GM18520 (cell line): ENCODE results near the gene CHMP2A.
"Not testable (repeated sequence)": the region's sequence is repeated elsewhere in the genome, so short reads cannot be mapped to it uniquely, and the experiment has no call there.

Experiments used
- ATAC-seq: cut with Tn5 transposase; IDR thresholded peaks from one replicate; pipeline ENCODE4 v1.9.1; 2021; ENCODE audit not compliant: unreplicated experiment

The CHMP2A gene

DNA sequence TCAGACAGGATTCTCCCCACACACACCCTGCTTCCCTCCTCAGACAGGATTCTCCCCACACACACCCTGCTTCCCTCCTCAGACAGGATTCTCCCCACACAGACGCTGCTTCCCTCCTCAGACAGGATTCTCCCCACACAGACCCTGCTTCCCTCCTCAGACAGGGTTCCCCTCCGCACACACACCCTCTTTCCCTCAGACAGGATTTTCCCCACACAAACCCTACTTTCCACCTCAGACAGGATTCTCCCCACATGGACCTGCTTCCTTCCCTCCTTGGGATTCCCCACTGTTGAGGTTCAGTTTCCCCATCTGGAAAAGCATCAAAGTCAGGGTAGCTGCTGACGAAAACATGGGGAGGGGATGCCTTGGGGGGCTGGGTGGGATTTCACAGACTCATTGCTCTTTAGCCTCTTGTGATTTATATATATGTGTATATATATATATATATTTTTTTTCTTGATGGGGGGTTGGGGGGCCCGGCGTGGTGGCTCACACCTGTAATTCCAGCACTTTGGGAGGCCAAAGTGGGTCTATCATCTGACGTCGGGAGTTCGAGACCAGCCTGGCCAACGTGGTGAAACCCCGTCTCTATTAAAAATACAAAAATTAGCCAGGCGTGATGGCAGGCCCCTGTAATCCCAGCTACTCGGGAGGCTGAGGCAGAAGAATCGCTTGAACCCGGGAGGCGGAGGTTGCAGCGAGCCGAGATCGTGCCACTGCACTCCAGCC, 12.1 kb downstream of the CHMP2A start:
- ATAC-seq: not testable (repeated sequence)

DNA sequence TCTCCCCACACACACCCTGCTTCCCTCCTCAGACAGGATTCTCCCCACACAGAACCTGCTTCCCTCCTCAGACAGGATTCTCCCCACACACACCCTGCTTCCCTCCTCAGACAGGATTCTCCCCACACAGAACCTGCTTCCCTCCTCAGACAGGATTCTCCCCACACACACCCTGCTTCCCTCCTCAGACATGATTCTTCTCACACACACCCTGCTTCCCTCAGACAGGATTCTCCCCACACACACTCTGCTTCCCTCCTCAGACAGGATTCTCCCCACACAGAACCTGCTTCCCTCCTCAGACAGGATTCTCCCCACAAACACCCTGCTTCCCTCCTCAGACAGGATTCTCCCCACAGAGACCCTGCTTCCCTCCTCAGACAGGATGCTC, 15.7 kb downstream of the CHMP2A start:
- ATAC-seq: not testable (repeated sequence)

DNA sequence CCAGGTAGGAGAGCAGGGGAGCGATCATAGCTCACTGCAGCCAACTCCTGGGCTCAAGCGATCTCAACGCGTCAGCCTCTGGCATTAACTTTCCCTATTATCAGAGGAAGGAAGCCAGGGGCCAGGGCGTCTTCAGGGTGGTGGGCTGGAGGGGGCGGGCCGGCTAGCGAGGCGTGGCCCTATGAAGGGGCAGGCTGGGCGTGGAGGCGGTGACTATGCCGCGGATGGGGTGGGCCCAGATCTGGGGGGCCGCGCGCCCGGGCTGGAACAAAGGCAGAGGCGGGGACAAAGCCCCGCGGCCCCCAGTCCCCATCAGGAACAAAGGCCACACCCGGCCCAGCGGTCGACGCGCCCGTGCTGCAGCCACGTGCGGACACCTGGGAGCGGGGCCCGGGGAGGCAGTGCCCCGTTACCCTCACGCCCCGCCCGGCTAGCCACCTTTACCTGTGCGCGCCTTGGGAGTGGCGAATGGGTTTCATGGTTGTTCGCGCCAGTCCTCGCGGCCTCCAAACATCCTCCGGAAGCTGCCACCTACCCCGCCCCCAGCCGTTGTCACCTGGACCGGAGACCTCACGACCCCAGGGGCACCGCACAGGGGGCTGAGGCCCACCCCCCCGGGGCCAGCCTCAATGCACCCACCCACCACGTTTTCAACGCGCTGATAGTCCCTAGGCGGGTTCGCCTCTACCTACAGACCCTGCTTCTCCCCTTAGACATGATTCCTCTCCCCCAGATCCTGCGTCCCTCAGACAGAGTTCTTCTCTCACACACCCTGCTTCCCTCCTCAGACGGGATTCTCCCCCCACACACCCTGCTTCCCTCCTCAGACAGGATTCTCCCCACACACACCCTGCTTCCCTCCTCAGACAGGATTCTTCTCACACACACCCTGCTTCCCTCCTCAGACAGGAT, 16.4 kb downstream of the CHMP2A start:
- no peak for ATAC-seq

DNA sequence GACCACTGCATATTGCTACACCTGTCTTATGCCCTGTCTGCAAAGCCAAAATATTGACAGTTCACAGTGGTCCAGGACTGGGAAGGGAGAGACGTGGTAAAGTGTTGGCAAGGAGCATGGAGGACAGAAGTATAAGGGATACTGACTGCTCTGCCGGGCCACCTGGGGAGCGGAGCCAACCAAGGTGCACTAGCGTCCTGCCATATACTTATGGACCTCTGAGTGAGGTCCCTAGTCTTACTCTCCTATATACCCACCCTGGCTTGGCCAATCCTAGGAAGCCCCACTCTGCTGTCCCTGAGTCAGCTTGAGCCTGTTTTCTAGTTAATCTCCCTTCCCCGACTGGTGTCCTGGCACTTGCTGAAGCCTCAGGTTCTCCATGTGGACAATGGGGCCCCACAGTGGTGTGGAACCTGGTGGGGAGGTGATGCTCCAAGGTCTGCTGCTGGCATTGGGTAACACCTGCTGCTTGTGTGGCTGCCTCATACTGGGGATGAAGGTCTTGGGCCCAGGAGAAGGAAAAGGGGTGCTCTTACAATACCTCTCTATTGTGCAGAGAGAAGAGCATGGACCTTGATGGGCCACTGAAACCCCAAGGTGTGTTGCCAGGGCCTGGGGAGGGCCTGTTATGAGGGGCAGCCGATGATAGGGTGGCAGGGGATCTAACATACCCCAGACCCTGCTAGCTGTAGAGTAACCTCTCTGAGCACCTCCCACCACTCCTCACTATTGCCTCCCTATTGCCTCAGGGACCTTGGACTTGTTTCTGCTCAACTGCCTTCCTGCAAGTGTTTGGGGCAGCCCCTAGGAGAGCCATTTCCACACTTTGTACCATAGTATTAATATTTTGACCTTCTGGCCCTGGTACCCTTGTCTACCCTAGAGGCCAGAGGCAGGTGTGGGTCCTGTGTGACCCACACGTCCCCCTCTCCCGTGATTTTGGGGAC, 17.8 kb downstream of the CHMP2A start:
- ATAC-seq: no peak

DNA sequence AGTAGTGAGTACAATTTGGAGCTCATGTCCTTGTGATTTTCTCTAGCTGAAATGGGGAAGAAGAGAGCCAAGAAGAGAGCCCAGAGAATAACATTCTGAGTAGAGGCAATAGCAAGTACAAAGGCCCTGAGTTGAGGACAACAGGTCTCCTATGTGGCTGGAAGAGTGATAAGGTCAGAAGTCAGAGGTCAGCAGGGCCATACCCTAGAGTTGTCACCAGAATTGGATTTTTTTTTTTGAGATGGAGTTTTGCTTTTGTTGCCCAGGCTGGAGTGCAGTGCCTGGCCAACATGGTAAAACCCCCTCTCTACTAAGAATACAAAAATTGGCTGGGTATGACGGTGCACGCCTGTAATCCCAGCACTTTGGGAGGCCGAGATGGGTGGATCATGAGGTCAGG, 19.0 kb downstream of the CHMP2A start:
- no peak for ATAC-seq

DNA sequence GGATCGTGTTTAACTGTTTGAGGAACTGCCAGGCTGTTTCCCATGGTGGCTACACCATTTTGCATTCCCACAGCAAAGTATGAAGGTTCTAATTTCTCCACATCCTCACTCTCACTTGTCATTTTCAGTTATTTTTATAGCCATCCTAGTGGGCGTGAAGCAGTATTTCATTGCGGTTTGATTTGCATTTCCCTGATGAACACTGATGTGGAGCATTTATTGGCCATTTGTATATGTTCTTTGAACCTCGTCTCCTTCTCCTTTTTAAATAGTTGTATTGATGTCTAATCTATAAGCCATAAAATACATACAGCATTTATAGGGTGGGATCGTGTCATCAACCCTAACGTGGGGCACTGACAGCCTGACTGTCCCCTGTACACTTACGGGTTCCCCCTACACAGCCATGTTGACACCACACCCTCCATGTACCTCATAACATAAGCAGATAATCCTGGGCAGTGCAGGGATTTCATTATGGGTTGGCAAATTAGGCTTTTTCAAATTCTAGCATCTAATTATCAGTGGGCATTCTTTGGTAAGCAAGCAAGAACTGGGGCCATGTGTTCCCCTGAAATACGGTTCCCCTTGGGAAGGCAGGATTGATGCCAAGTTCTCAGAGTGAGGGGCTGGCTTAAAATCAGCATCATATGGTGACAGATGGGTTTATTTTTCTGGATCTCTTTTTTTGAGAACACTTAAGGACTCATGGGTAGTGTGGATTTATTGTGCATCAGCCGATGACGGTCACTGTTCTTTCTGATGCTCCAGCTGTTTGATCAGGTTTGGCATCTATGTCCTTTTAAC, 23.7 kb downstream of the CHMP2A start:
- no peak for ATAC-seq

DNA sequence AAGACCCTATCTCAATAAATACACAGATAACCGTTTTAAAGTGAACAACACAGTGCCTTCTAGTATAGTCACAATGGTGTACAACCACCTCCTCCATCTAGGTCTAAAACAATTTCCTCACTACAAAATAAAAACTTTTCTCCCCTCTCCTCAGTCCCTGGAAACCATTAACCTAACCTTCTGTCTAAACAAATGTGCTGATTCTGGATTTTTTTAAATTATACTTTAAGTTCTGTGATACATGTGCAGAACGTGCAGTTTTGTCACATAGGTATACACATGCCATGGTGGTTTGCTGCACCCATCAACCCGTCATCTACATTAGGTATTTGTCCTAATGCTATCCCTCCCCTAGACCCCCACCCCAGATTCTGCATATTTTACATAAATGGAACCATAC, 25.5 kb downstream of the CHMP2A start:
- ATAC-seq: no peak

DNA sequence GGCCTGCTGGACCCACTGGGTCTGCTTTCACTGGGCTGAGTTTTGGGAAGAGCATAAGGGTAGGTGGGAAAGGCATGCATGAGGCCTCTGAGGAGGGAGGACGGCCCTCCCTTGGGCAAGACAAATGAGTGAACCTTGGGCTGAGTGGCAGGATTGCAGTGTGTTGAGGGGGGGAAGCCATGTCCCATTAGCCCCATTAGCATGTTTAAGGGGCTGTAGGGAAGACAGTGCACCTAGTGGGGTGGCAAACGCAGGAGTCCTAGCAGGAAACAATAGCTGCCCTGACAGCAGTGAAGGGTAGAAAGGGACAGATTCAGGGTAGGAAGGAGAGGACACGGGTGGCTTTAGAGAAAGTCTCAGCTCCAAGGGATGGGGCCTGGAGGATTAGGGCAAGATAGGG, 32.2 kb downstream of the CHMP2A start:
- ATAC-seq: no peak

DNA sequence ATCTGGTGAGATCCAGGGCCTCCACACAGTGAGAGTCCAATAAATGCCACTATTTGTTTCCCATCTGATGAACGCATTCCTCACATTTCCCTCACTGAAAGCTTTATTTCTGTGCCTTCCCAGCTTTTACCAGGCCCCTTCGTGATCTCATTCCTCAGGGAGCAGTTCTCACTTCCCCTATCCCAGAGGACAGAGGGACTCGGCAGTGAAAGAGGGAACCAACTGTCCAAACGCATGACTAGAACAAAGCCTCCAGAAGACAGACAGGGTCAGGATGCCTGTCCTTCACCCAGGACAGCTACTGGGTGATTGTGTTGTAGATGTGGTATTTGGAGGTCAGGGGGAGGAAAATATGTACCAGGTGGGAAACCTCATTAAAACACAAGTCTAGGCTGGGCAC, 33.3 kb downstream of the CHMP2A start:
- no peak for ATAC-seq

DNA sequence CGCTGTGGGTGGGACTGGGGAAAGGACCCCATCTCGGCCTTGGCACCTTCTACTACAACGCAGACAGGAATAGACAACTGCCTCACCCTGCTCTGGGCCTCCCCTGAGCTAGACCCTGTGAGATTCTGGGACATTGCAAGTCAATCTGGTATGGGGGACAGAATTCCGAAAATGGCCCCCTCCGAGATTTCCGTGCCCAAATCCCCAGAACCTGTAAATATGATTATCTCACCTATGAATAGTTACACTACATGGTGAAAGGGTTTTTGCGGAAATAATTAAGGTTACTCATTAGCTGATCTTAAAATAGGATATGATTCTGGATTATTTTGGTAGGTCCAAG, 34.7 kb downstream of the CHMP2A start:
- no peak for ATAC-seq

DNA sequence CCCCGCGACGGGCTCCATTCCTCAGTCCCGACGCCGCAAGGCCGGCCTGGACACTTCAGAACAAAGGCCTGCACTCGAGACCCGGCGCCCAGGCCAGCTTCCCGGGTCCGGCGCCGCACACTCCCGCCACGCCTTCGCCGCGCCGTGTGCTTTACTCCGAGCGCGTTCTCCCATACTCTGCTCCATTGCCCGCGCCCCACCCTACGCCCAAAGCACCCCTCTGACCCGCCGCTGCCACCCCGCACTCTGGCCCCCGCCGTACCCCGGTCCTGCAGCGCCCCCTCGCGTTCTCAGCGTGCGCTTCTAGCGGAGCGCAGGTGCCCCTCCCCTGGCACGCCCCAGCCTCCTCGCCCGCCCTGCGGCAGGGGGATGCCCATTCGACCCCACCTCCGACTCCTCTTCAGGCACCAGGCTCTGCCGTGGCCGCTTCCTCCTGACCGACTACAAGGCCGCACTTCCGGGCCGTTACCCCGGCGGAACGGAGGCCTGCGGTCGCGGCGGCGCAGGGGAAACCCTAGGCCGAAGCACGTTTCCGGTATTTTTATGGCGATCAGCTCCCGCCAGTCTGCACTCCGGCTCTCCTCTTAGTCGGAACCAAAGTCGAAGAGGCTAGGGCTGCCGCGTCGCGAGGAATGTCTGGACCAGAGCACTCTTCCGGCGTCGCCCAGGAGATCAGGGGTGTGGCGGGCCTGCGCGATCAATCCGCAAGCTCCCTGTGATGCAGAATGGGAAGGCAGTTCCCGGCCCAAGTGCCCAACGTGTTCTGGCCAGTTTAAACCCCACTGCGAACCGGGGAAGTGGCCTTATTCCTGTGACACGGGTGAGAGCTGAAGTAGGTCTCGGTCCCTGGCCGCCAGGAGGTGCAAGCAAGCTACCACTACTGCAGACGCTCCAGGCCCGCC, 35.3 kb downstream of the CHMP2A start, which contains the start of gene ZBTB45:
ZBTB45 (minus strand) TSS at position 456 of the 902 bp plus-strand sequence. CDS start 2,137 bp downstream, outside the sequence.
- peak; percentile 85 for ATAC-seq

DNA sequence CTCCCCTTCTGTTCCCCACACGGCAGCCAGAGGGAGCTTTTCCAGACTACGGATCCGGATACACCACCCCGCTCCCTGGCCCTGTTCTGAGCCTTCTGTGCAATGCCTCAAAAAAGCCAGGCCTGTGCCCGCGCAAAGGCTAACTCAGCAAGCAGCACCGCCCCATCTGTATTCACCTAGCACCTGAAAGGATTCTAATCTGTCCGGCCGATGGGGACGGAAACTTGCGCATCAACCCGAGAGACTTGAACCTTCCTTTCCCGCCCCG, 35.9 kb downstream of the CHMP2A start:
- ATAC-seq: no peak

DNA sequence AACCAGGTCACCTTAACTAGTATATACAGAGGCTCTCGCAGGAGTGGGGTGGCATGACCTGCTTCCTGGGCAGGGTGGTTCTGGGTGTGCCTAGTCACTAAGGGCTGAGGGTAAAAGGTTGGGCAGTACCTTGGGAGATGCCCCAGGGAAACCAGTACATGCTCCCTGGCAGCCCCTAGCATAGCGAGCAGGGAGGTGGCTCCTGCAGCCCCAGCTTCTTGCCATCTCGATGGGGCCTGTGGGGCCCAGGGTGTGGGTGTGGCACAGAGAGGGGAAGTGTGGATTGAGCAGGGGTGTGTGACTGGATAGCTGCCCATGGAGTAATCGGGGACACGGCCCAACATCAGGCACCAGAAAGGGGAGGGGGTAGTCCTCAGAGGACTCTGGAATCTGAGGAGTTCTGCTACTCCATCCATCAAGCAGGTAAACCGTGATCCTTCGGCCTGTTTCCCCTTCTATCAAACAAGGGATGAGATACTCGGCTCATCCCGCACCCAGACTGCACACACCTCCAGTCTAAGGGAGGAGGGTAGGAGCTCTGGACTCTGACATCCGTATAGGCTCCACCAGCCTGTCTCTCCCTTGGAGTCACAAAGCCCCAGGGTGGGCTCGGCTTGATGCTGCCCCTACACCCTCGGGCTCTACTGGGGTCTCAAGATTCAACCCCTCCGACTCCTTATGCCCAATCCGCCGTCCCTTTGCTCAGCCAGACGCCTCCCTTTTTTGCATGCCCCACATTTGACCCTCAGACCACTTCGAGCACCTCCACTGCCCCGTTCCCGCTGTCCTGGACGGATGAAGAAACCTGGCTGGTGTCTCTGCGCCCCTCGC, 36.4 kb downstream of the CHMP2A start:
- ATAC-seq: no peak

DNA sequence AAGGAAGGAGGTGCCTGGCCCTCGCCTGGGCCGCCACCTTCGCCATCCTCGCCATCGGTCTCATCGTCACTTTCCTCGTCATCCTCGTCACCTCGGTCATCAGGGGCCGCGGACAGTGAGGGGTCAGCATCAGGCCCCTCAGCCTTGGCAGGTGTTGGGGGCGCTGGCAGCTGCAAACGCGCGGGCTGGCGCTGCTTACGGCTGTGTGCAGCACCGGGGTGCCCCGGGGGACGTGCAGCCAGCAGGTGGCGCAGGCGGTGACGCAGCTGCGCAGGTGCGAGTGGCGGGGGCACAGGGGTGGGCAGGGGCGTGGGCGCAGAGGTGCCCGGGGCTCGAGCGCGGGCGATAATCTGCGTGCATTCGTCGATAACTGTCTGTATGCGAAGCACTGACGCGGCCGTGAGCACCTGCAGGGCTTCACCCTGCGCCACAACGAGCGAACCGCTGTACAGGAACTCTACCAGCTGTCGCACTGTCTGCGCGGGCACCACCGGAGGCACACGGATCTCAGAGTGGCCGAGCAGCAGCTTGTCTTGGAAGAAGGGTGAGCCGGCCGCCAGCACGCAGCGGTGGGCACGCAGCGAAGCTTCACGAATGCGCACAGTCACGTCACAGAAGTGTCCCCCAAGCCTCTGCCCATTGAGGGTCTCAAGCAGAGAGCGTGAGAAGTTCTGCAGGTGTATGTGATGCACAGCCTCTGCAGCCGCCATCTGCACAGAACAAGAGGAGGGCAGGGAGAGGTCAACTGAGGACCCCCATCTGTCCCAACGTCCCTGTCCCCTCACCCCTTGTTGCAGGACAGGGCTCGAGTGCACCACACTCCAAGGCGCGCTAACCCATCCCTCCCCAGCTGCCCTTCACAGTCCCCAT, 37.7 kb downstream of the CHMP2A start:
- ATAC-seq: no peak

DNA sequence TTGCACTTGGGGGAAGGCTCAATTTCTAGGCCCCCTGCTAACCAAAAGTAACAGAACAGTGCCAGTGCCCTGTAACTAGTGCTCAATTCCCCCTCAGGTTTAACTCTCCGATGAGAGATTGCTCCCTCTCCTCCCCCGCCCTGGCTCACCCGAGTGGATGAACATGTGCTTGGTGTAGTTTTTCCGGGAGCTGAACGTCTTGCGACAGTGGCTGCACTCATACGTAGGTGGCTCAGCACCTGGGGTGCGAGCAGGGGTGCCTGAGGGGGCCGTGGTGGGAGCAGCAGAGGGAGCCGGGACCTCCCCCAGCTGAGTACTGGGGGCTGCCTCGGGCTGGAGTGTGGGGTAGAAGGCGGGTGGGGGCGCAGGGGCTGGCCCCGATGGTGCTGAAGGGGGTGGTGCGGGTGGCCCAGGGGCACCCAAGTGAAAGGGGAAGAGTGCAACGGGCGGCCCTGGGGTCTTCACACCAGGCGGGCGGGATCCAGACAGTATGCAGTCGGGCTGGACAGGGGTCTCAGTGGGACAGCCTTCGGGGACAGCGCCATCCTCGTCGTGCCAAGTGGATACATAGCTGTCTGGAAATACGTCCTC, 38.6 kb downstream of the CHMP2A start:
- no peak for ATAC-seq

DNA sequence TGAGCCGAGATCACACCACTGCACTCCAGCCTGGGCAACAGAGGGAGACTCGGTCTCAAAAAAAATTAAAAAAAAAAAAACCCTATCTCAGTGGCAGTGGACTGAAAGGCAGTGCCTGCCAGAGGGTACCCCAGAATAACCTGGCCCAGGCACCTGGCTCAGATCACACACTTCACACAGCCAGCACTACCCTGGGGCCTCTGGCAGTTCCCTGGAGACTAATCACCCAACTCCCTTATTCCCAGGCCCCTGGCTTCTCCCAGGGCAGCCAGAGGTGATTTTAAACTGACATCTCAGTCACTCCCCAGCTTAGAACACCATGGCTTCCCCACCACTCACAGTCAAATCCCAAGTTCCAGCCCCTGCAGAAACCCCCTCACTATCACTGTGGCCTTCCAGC, 39.6 kb downstream of the CHMP2A start:
- ATAC-seq: no peak

DNA sequence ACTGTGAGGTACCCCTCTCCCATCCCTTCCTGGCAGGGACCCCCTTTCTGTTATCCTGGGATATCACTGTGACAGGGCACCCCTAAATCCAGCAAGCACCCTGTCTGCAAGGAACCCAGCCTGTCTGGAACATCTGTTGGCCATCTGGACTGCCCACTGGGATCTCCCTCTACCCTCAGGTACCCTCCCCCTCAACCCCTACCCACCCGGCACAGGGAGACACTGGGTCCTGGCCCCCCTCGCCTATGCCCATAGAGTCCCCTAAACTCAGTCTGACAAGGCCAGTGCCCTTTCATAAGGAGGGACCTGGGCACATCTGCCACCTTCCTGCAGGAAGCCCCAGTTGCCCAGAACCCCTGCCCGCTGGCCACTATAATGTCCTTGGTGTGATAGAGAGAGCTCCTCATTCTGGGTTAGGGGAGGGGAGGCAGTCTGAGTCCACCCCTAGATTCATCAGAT, 40.3 kb downstream of the CHMP2A start:
- ATAC-seq: no peak
